ENCODE measurements around the gene PLCB2. TPM values are rescaled to one million over a fixed set of nuclear protein-coding genes. Genes with fewer than 3 reads are reported as not detected.

PLCB2 gene
- polyA plus RNA-seq, 1 donor from 2014 or later: 7.4 TPM

GRCh38 chr15:40279437-40280141, 28.1 kb downstream of the PLCB2 start:
- peaks cover 62% of the 10 kb centered on the region for H3K27me3 ChIP-seq (ENCODE audit: insufficient read depth, low read depth, low read length)
- peak overlapping the region; percentile 27 for H3K9ac ChIP-seq (ENCODE audit: low read length)
- H3K4me3 ChIP-seq (ENCODE audit: low read length): peak overlapping the region; percentile 55
- H3F3A ChIP-seq (ENCODE audit: insufficient read depth, low read length, poor library complexity, severe bottlenecking): no peaks in the 10 kb centered on the region
- H3K9me3 ChIP-seq (ENCODE audit: low read length): no peaks in the 10 kb centered on the region
- no peak overlapping the region for H2AFZ ChIP-seq (ENCODE audit: low read depth, low read length)
- H3K9me2 ChIP-seq (ENCODE audit: insufficient read depth, low read length): no peaks in the 10 kb centered on the region
- no peaks in the 10 kb centered on the region for H4K20me1 ChIP-seq (ENCODE audit: insufficient read depth)
- TF ChIP-seq EZH2 (IDR thresholded peaks at IDR 0.05; ENCODE audit: borderline replicate concordance, insufficient read depth, low read length, poor library complexity, severe bottlenecking) (no peak), EP300 (conservative IDR thresholded peaks at IDR 0.05; ENCODE audit: poor library complexity, severe bottlenecking) (no peak), CTCF (IDR thresholded peaks at IDR 0.05; ENCODE audit: poor library complexity, severe bottlenecking) (peak; percentile 97), SMC3 (conservative IDR thresholded peaks at IDR 0.05; ENCODE audit: poor library complexity) (peak; percentile 99), POLR2AphosphoS5 (IDR thresholded peaks at IDR 0.05) (peak; percentile 22), TAF1 (IDR thresholded peaks at IDR 0.05; ENCODE audit: low read depth) (no peak), MXI1 (conservative IDR thresholded peaks at IDR 0.05; ENCODE audit: poor library complexity, severe bottlenecking) (no peak), REST (IDR thresholded peaks at IDR 0.05; ENCODE audit: borderline replicate concordance) (no peak), RAD21 (conservative IDR thresholded peaks at IDR 0.05) (peak; percentile 94)
- no peaks in the 10 kb centered on the region for H3K36me3 ChIP-seq (ENCODE audit: insufficient read depth, low read length)
- no peaks in the 10 kb centered on the region for H3K79me2 ChIP-seq (replicated peaks; ENCODE audit: insufficient read depth, low read length)
- H3K4me2 ChIP-seq (ENCODE audit: low read length): peak overlapping the region; percentile 38
- H3K27ac ChIP-seq (ENCODE audit: low read length): no peak overlapping the region

GRCh38 chr15:40278026-40278425, 29.7 kb downstream of the PLCB2 start:
- no peaks in the 10 kb centered on the region for H3K9me3 ChIP-seq (ENCODE audit: low read length)
- TF ChIP-seq TAF1 (IDR thresholded peaks at IDR 0.05; ENCODE audit: low read depth) (no peak), RAD21 (conservative IDR thresholded peaks at IDR 0.05) (no peak), POLR2AphosphoS5 (IDR thresholded peaks at IDR 0.05) (no peak), SMC3 (conservative IDR thresholded peaks at IDR 0.05; ENCODE audit: poor library complexity) (no peak), EP300 (conservative IDR thresholded peaks at IDR 0.05; ENCODE audit: poor library complexity, severe bottlenecking) (no peak), CTCF (IDR thresholded peaks at IDR 0.05; ENCODE audit: poor library complexity, severe bottlenecking) (no peak), EZH2 (IDR thresholded peaks at IDR 0.05; ENCODE audit: borderline replicate concordance, insufficient read depth, low read length, poor library complexity, severe bottlenecking) (no peak), REST (IDR thresholded peaks at IDR 0.05; ENCODE audit: borderline replicate concordance) (no peak)
- H3K79me2 ChIP-seq (replicated peaks; ENCODE audit: insufficient read depth, low read length): no peaks in the 10 kb centered on the region
- no peak overlapping the region for H3K4me2 ChIP-seq (ENCODE audit: low read length)
- no peak overlapping the region for H2AFZ ChIP-seq (ENCODE audit: low read depth, low read length)
- H3K27ac ChIP-seq (ENCODE audit: low read length): no peak overlapping the region
- H3F3A ChIP-seq (ENCODE audit: insufficient read depth, low read length, poor library complexity, severe bottlenecking): no peaks in the 10 kb centered on the region
- H3K36me3 ChIP-seq (ENCODE audit: insufficient read depth, low read length): no peaks in the 10 kb centered on the region
- no peaks in the 10 kb centered on the region for H3K9me2 ChIP-seq (ENCODE audit: insufficient read depth, low read length)
- no peak overlapping the region for H3K9ac ChIP-seq (ENCODE audit: low read length)
- H3K27me3 ChIP-seq (ENCODE audit: insufficient read depth, low read depth, low read length): peaks cover 48% of the 10 kb centered on the region
- H4K20me1 ChIP-seq (ENCODE audit: insufficient read depth): no peaks in the 10 kb centered on the region
- no peak overlapping the region for H3K4me3 ChIP-seq (ENCODE audit: low read length)
